ENCODE data around the gene CSNK1A1. TPM values are rescaled to one million over a fixed set of nuclear protein-coding genes. Genes with fewer than 3 reads are reported as not detected.
A peak's percentile ranks its signal among the peaks of the same experiment; 100 is the strongest.
"Not testable (repeated sequence)": the region's sequence is repeated elsewhere in the genome, so short reads cannot be mapped to it uniquely, and the experiment has no call there.

The CSNK1A1 gene
- 69.0 TPM for polyA plus RNA-seq (2012; ENCODE audit: missing spikeins)

GRCh38 chr5:149551227-149552037, at the start of gene CSNK1A1:
Gene CSNK1A1 (minus strand): TSS chr5:149551439. CDS start chr5:149550964, 475 bp downstream.
- TF ChIP-seq POLR2AphosphoS5 (IDR thresholded peaks at IDR 0.05; ENCODE audit: low read depth, low read length) = peak; percentile 92
- peak; percentile 88 for TF ChIP-seq POLR2A (IDR thresholded peaks at IDR 0.05; ENCODE audit: low read depth, low read length)
- peak; percentile 78 for TF ChIP-seq TAF1 (IDR thresholded peaks at IDR 0.05; ENCODE audit: borderline replicate concordance, low read depth, low read length)
- peak; percentile 96 for DNase-seq (ENCODE audit: insufficient read length)
- peak; percentile 98 for FAIRE-seq

- DNase-seq (ENCODE audit: insufficient read length) = no peak
- no peak for TF ChIP-seq TAF1 (IDR thresholded peaks at IDR 0.05; ENCODE audit: borderline replicate concordance, low read depth, low read length)
- TF ChIP-seq POLR2A (IDR thresholded peaks at IDR 0.05; ENCODE audit: low read depth, low read length) = no peak
- TF ChIP-seq POLR2AphosphoS5 (IDR thresholded peaks at IDR 0.05; ENCODE audit: low read depth, low read length) = no peak
- no peak for FAIRE-seq
These were observed 49.7 kb upstream of the CSNK1A1 start for GRCh38 chr5:149600932-149601331.

- no peak for DNase-seq (ENCODE audit: insufficient read length)
- FAIRE-seq = no peak
- TF ChIP-seq TAF1 (IDR thresholded peaks at IDR 0.05; ENCODE audit: borderline replicate concordance, low read depth, low read length) = no peak
- TF ChIP-seq POLR2A (IDR thresholded peaks at IDR 0.05; ENCODE audit: low read depth, low read length) = no peak
- TF ChIP-seq POLR2AphosphoS5 (IDR thresholded peaks at IDR 0.05; ENCODE audit: low read depth, low read length) = no peak
These were observed 48.1 kb upstream of the CSNK1A1 start for GRCh38 chr5:149599375-149599774.

- DNase-seq (ENCODE audit: insufficient read length) = no peak
- no peak for TF ChIP-seq POLR2A (IDR thresholded peaks at IDR 0.05; ENCODE audit: low read depth, low read length)
- TF ChIP-seq TAF1 (IDR thresholded peaks at IDR 0.05; ENCODE audit: borderline replicate concordance, low read depth, low read length) = no peak
- TF ChIP-seq POLR2AphosphoS5 (IDR thresholded peaks at IDR 0.05; ENCODE audit: low read depth, low read length) = no peak
- FAIRE-seq = no peak
These were observed 47.7 kb upstream of the CSNK1A1 start for GRCh38 chr5:149598966-149599365.

GRCh38 chr5:149598234-149598633, 47.0 kb upstream of the CSNK1A1 start:
- not testable (repeated sequence) for FAIRE-seq; DNase-seq (ENCODE audit: insufficient read length)

GRCh38 chr5:149597618-149598017, 46.4 kb upstream of the CSNK1A1 start:
- TF ChIP-seq POLR2A (IDR thresholded peaks at IDR 0.05; ENCODE audit: low read depth, low read length) (no peak), POLR2AphosphoS5 (IDR thresholded peaks at IDR 0.05; ENCODE audit: low read depth, low read length) (no peak), TAF1 (IDR thresholded peaks at IDR 0.05; ENCODE audit: borderline replicate concordance, low read depth, low read length) (no peak)
- DNase-seq (ENCODE audit: insufficient read length) (no peak), FAIRE-seq (no peak)

GRCh38 chr5:149596712-149597111, 45.5 kb upstream of the CSNK1A1 start:
- TF ChIP-seq TAF1 (IDR thresholded peaks at IDR 0.05; ENCODE audit: borderline replicate concordance, low read depth, low read length) (no peak), POLR2A (IDR thresholded peaks at IDR 0.05; ENCODE audit: low read depth, low read length) (no peak), POLR2AphosphoS5 (IDR thresholded peaks at IDR 0.05; ENCODE audit: low read depth, low read length) (no peak)
- peak; percentile 46 for FAIRE-seq
- no peak for DNase-seq (ENCODE audit: insufficient read length)

- FAIRE-seq; DNase-seq (ENCODE audit: insufficient read length): not testable (repeated sequence)
These were observed 43.9 kb upstream of the CSNK1A1 start for GRCh38 chr5:149595105-149595504.

- DNase-seq (ENCODE audit: insufficient read length) = no peak
- TF ChIP-seq TAF1 (IDR thresholded peaks at IDR 0.05; ENCODE audit: borderline replicate concordance, low read depth, low read length) (no peak), POLR2A (IDR thresholded peaks at IDR 0.05; ENCODE audit: low read depth, low read length) (no peak), POLR2AphosphoS5 (IDR thresholded peaks at IDR 0.05; ENCODE audit: low read depth, low read length) (no peak)
- FAIRE-seq = no peak
These were observed 43.1 kb upstream of the CSNK1A1 start for GRCh38 chr5:149594206-149594895.

GRCh38 chr5:149593370-149593769, 42.1 kb upstream of the CSNK1A1 start:
- no peak for TF ChIP-seq POLR2AphosphoS5 (IDR thresholded peaks at IDR 0.05; ENCODE audit: low read depth, low read length)
- TF ChIP-seq TAF1 (IDR thresholded peaks at IDR 0.05; ENCODE audit: borderline replicate concordance, low read depth, low read length) = no peak
- no peak for TF ChIP-seq POLR2A (IDR thresholded peaks at IDR 0.05; ENCODE audit: low read depth, low read length)
- DNase-seq (ENCODE audit: insufficient read length) (no peak), FAIRE-seq (no peak)

GRCh38 chr5:149588936-149589335, 37.7 kb upstream of the CSNK1A1 start:
- DNase-seq (ENCODE audit: insufficient read length) (no peak), FAIRE-seq (no peak)
- TF ChIP-seq POLR2A (IDR thresholded peaks at IDR 0.05; ENCODE audit: low read depth, low read length) = no peak
- TF ChIP-seq TAF1 (IDR thresholded peaks at IDR 0.05; ENCODE audit: borderline replicate concordance, low read depth, low read length) = no peak
- TF ChIP-seq POLR2AphosphoS5 (IDR thresholded peaks at IDR 0.05; ENCODE audit: low read depth, low read length) = no peak

- no peak for DNase-seq (ENCODE audit: insufficient read length)
- FAIRE-seq = no peak
- no peak for TF ChIP-seq TAF1 (IDR thresholded peaks at IDR 0.05; ENCODE audit: borderline replicate concordance, low read depth, low read length)
- no peak for TF ChIP-seq POLR2A (IDR thresholded peaks at IDR 0.05; ENCODE audit: low read depth, low read length)
- no peak for TF ChIP-seq POLR2AphosphoS5 (IDR thresholded peaks at IDR 0.05; ENCODE audit: low read depth, low read length)
These were observed 35.6 kb upstream of the CSNK1A1 start for GRCh38 chr5:149586708-149587318.

Measured in GM12892 (cell line).